K562 (cell line): ENCODE measurements around the gene MRPL52. TPM values are rescaled to one million over a fixed set of nuclear protein-coding genes. Genes with fewer than 3 reads are reported as not detected.

ENCODE experiments used
- ATF3 ChIP-seq, 2 experiments: fragments of 450-650 bp in 1 of 2; sonication (generic) in 1 of 2; formaldehyde crosslinking in 1 of 2; IDR thresholded peaks in 1 of 2; conservative IDR thresholded peaks in 1 of 2; 2 replicates each; pipeline versions ENCODE4 v1.6.1 to v1.8.1; 2016 to 2023; ENCODE audit warnings: mild to moderate bottlenecking in 2 of 2, moderate library complexity in 2 of 2, inconsistent platforms in 1 of 2, missing genetic modification reagents in 1 of 2
- ETS1 ChIP-seq: conservative IDR thresholded peaks from 2 replicates; pipeline ENCODE4 v1.6.1; 2011; ENCODE audit warnings: low read depth, mild to moderate bottlenecking, low read length; ENCODE audit not compliant: control insufficient read depth
- FOXO4 ChIP-seq: fragments of 450-650 bp; formaldehyde crosslinking; IDR thresholded peaks from 2 replicates; pipeline ENCODE4 v1.4.0; 2020; ENCODE audit warnings: mild to moderate bottlenecking, moderate library complexity
- HSF4 ChIP-seq: fragments of 250-450 bp; sonication (Bioruptor Pico); IDR thresholded peaks from 2 replicates; pipeline ENCODE4 v2.1.2; 2022; ENCODE audit warnings: mild to moderate bottlenecking, moderate library complexity, borderline replicate concordance
- IRF1 ChIP-seq: sonication (generic); formaldehyde crosslinking; IDR thresholded peaks from 2 replicates; pipeline ENCODE4 v1.8.0; 2022; ENCODE audit warnings: missing genetic modification reagents, mild to moderate bottlenecking, borderline replicate concordance
- PRDM10 ChIP-seq: fragments of 450-650 bp; IDR thresholded peaks from 2 replicates; pipeline ENCODE4 v1.6.1; 2018; ENCODE audit not compliant: partially characterized antibody
- PTBP1 ChIP-seq: fragments of 200-400 bp; formaldehyde crosslinking; IDR thresholded peaks from 2 replicates; pipeline ENCODE4 v1.6.1; 2017; ENCODE audit warnings: low read depth, low read length
- RBM17 ChIP-seq: fragments of 200-400 bp; formaldehyde crosslinking; IDR thresholded peaks from 2 replicates; pipeline ENCODE4 v1.6.1; 2017; ENCODE audit warnings: low read depth, mild to moderate bottlenecking, low read length, borderline replicate concordance
- TFE3 ChIP-seq: fragments of 450-650 bp; formaldehyde crosslinking; IDR thresholded peaks from 2 replicates; pipeline ENCODE4 v1.4.0; 2020; ENCODE audit warnings: mild to moderate bottlenecking, mixed read lengths
- THRAP3 ChIP-seq: fragments of 450-650 bp; IDR thresholded peaks from 2 replicates; pipeline ENCODE4 v1.6.1; 2016; ENCODE audit warnings: mild to moderate bottlenecking, inconsistent platforms, borderline replicate concordance
- XRCC5 ChIP-seq: fragments of 200-400 bp; formaldehyde crosslinking; IDR thresholded peaks from 2 replicates; pipeline ENCODE4 v1.6.1; 2017; ENCODE audit warnings: low read depth, mild to moderate bottlenecking, low read length
- ZNF280B ChIP-seq: fragments of 250-450 bp; sonication (Bioruptor Pico); IDR thresholded peaks from 2 replicates; pipeline ENCODE4 v1.5.1; 2021; ENCODE audit warnings: mild to moderate bottlenecking
- ZNF444 ChIP-seq: fragments of 250-450 bp; sonication (Bioruptor Pico); IDR thresholded peaks from 2 replicates; pipeline ENCODE4 v1.4.0; 2020; ENCODE audit warnings: mild to moderate bottlenecking, moderate library complexity
- polyA plus RNA-seq, 8 experiments: library from polyadenylated mRNA; depleted of rRNA in 4 of 8; stranded (reverse) in 5 of 8; unstranded in 3 of 8; fragments of >200 nt; fragmentation: Nextera tagmentation in 2 of 8; fragmentation: Illumina TruSeq in 1 of 8; extraction: Ambion mirVana in 2 of 8; extraction: Trizol in 1 of 8; gene quantifications; 2 replicates each; pipeline versions ENCODE4 v1.2.1 to v1.2.3, GENCODE V29; 2011 to 2014; ENCODE audit warnings: inconsistent platforms in 1 of 8, missing spikeins in 1 of 8
- total RNA-seq, 7 experiments: library from RNA; depleted of rRNA in 6 of 7; stranded (reverse); fragments of >200 nt in 6 of 7; fragmentation: Illumina TruSeq in 2 of 7; extraction: Trizol in 2 of 7; gene quantifications; 2 replicates each; pipeline versions ENCODE4 v1.2.1 to v1.2.3, GENCODE V29; 2011 to 2021; ENCODE audit warnings: low replicate concordance in 1 of 7

Gene MRPL52
- total and polyA plus RNA-seq, 9 of the 15 experiments (the other 6 are each of a cell fraction or from before 2014, with no cell fraction given): 56.5 to 213 (median 168) TPM

- TF ChIP-seq ZNF280B: no peak
- no peak for TF ChIP-seq RBM17
- TF ChIP-seq THRAP3: no peak
- no peak for TF ChIP-seq XRCC5
- no peak for TF ChIP-seq IRF1
- no peak for TF ChIP-seq FOXO4 (CRISPR knock-in tag)
- TF ChIP-seq PTBP1: no peak
- no peak for TF ChIP-seq HSF4 (CRISPR knock-in tag)
- no peak for TF ChIP-seq ATF3 (IDR thresholded peaks at IDR 0.05)
- TF ChIP-seq ATF3 (CRISPR knock-in tag; conservative IDR thresholded peaks at IDR 0.05): no peak
- peak; percentile 72; the same call in 1 of the 2 replicates for TF ChIP-seq ETS1
- no peak for TF ChIP-seq TFE3 (CRISPR knock-in tag)
- no peak for TF ChIP-seq ZNF444
- TF ChIP-seq PRDM10: no peak
Observed at GRCh38 chr14:22829661-22830442, at the start of gene MRPL52 (continued).
